Upper lobe of left lung (tissue), 6 donors: Measurements from ENCODE around the gene INHBE. TPM values are rescaled to one million over a fixed set of nuclear protein-coding genes. Genes with fewer than 3 reads are reported as not detected.
A peak's percentile ranks its signal among the peaks of the same experiment; 100 is the strongest.

Source experiments
- ATAC-seq, 2 donors: fragments of 200-7000 bp; cut with Tn5 transposase; one replicate each; pipeline ENCODE4 v1.9.1; 2022; ENCODE audit warnings: mild to moderate bottlenecking in 2 of 2, moderate library complexity in 2 of 2; ENCODE audit not compliant: low FRiP score in 2 of 2
- DNase-seq, 2 donors: peaks; one replicate each; pipeline ENCODE4 v3.0.0-alpha.2; 2019 to 2020
- H3K27ac ChIP-seq, 4 donors: fragments of 200-600 bp; sonication (generic); one replicate each; pipeline ENCODE4 v1.5.1; 2016 to 2019
- H3K27me3 ChIP-seq, 4 donors: fragments of 200-600 bp; sonication (generic); one replicate each; pipeline ENCODE4 v1.5.1; 2017 to 2019
- H3K36me3 ChIP-seq, 4 donors: fragments of 200-600 bp; sonication (generic); one replicate each; pipeline ENCODE4 v1.5.1; 2016 to 2019
- H3K4me1 ChIP-seq, 4 donors: fragments of 200-600 bp; sonication (generic); one replicate each; pipeline ENCODE4 v1.5.1; 2018 to 2019
- H3K4me3 ChIP-seq, 4 donors: fragments of 200-600 bp; sonication (generic); one replicate each; pipeline ENCODE4 v1.5.1; 2017 to 2019; ENCODE audit warnings: mild to moderate bottlenecking in 2 of 4, moderate library complexity in 1 of 4
- H3K9me3 ChIP-seq, 4 donors: fragments of 200-600 bp; sonication (generic); one replicate each; pipeline ENCODE4 v1.5.1; 2018 to 2019
- EP300 ChIP-seq, 4 donors: sonication (generic); formaldehyde crosslinking; IDR thresholded peaks; one replicate each; pipeline ENCODE4 v1.5.1; 2017; ENCODE audit warnings: antibody characterized with exemption in 4 of 4, control low read depth in 2 of 4
- POLR2A ChIP-seq, 4 donors: fragments of 450-650 bp; IDR thresholded peaks; one replicate each; pipeline ENCODE4 v1.5.1; 2016 to 2017; ENCODE audit warnings: antibody characterized with exemption in 4 of 4, mild to moderate bottlenecking in 2 of 4
- POLR2AphosphoS5 ChIP-seq, 2 donors: sonication (generic); formaldehyde crosslinking; IDR thresholded peaks; one replicate each; pipeline ENCODE4 v1.5.1; 2017; ENCODE audit warnings: antibody characterized with exemption in 2 of 2
- WGBS, 2 donors: methylation state at CpG; one replicate each; pipeline ENCODE4 v1.1.5; 2017 to 2018; 5-methylcytosine and 5-hydroxymethylcytosine counted together
- total RNA-seq, 6 donors: library from RNA; depleted of rRNA in 4 of 6; stranded (reverse); fragments of >200 nt in 4 of 6; gene quantifications; one replicate each; pipeline versions ENCODE4 v1.1.0 to v1.2.1, GENCODE V29; 2016 to 2021
- TF ChIP-seq, protein P1 (sequence below), 6 experiments: fragments of 450-650 bp in 4 of 6; fragments of 200-600 bp in 2 of 6; sonication (generic) in 2 of 6; IDR thresholded peaks; one replicate each; pipeline ENCODE4 v1.5.1; 2016 to 2019; ENCODE audit warnings: antibody characterized with exemption in 6 of 6
- donor health status: DM: no; HTN: no; CAD: no; lungs with moderate emphysema.
- donor health status: DM: no; HTN: yes; CAD: no; lungs with severe emphysema.

Gene INHBE
- total RNA-seq, 6 donors from 2014 or later = 0.11 TPM; not detected in 5

DNA sequence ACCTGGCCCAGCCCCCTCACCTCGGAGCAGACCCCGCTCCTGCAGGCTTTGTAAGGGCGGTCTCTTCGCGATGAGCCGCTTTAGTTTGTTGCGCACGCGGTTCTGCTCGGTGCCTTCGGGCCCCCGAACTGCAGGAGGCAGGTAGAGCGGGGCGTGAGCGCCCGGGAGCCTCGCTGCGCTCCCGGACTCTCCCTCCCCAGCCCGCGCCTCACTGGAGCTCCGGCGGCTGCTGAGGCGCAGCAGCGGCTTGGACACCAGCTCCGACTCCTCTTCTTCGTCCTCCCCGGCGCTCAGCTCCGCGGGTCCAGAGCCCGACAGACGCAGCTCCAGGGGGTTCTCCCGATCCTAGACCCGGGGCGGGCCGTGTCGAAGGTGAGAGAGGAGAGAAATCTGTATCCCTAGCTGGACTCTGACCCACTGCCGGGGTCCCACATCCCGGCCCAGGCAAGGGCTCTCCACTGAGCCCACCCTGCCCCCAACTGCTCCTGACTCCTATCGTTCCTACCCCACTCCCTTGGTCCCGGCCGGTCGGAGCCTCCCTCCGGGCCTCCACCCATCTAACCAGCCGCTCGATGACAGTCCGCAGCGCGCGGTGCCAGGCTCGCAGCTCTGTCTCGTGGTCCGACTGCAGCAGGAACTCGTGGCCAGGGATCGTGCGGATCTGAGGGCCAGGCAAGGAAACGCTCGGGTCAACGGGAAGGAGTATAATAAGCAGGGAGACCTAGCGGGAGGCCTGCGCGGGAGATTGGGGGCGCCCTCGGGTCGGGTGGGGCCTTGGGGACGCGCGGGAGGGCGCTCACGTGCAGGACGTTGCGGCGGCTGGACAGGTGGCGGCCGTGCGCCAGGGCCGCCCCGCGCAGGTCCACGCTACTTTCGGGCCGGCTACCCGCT lies 20.4 kb downstream of the INHBE start:
- TF ChIP-seq EP300 (IDR thresholded peaks at IDR 0.05) (no peak), POLR2A (IDR thresholded peaks at IDR 0.05) (no peak), POLR2AphosphoS5 (IDR thresholded peaks at IDR 0.05) (no peak)
- TF ChIP-seq, protein P1, sequence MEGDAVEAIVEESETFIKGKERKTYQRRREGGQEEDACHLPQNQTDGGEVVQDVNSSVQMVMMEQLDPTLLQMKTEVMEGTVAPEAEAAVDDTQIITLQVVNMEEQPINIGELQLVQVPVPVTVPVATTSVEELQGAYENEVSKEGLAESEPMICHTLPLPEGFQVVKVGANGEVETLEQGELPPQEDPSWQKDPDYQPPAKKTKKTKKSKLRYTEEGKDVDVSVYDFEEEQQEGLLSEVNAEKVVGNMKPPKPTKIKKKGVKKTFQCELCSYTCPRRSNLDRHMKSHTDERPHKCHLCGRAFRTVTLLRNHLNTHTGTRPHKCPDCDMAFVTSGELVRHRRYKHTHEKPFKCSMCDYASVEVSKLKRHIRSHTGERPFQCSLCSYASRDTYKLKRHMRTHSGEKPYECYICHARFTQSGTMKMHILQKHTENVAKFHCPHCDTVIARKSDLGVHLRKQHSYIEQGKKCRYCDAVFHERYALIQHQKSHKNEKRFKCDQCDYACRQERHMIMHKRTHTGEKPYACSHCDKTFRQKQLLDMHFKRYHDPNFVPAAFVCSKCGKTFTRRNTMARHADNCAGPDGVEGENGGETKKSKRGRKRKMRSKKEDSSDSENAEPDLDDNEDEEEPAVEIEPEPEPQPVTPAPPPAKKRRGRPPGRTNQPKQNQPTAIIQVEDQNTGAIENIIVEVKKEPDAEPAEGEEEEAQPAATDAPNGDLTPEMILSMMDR (IDR thresholded peaks at IDR 0.05) = no peak
- H3K27ac ChIP-seq = peak overlapping the region in 3 of 4 donors; percentile 75 to 90 (median 87)
- H3K36me3 ChIP-seq = peaks cover 0 to 3% (median 0%) of the 10 kb centered on the region in 4 donors
- 21 to 29% methylated on average over 40 to 77 of the region's 84 CpGs for WGBS, 2 donors
- H3K9me3 ChIP-seq = no peaks in the 10 kb centered on the region
- H3K27me3 ChIP-seq = peaks cover 0 to 24% (median 6%) of the 10 kb centered on the region in 4 donors
- peak in 1 of 2 donors; percentile 42 for ATAC-seq
- peak overlapping the region in 3 of 4 donors; percentile 40 to 54 (median 50) for H3K4me3 ChIP-seq
- DNase-seq = peak in 1 of 2 donors; percentile 89
- peaks cover 14 to 37% (median 25%) of the 10 kb centered on the region in 4 donors for H3K4me1 ChIP-seq

DNA sequence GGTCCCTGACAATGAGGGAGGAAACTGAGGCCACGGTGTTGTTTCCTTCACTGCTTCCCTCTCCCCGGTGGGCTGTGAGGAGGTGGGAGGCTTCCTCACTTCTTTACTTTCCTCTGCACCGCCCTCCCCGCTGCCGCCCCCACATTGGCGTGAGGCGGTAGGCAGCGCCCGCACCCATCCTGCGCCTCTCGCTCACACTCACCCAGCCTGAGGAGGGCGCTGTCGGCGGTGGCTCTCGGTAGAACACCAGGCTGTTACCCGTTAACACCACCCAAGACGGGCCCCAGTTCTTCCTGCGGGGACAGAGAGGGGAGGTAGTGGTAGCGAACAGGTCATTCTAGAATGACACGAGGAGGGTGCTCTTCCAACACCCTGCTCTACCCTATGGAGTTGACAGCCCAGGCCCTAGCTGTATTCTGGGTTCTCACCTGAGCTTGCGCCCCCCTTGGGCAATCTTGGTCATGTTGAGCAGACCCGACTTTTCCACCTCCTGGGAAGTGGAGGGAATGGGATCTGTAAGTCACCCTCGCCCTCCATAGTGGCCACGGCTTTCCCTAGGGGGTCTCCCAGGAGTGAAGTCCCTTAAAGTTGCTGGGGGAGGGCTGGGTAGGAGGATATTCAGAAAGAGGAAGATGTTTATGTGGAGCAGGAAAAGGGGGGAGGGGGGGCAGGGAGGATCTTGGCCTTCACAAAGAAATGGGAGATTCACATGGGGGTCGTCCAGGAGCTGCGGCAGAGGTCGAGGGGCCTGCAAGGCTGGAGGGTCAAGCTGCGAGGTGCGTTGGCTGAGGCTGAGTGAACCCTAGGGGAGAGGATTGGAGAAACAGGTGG lies 21.3 kb downstream of the INHBE start:
- DNase-seq (peak; percentile 65 to 86), ATAC-seq (peak; percentile 40 to 56)
- no peak for TF ChIP-seq POLR2A (IDR thresholded peaks at IDR 0.05)
- TF ChIP-seq, protein P1 (IDR thresholded peaks at IDR 0.05) = peak in 5 of 6 experiments; percentile 34 to 57 (median 48)
- peaks cover 16 to 37% (median 25%) of the 10 kb centered on the region in 4 donors for H3K4me1 ChIP-seq
- H3K4me3 ChIP-seq = peak overlapping the region in 3 of 4 donors; percentile 40 to 54 (median 50)
- H3K27me3 ChIP-seq = peaks cover 0 to 24% (median 6%) of the 10 kb centered on the region in 4 donors
- peak overlapping the region; percentile 75 to 90 (median 82) for H3K27ac ChIP-seq
- H3K9me3 ChIP-seq = no peaks in the 10 kb centered on the region
- WGBS, 2 donors = 12 to 13% methylated on average over 28 to 29 of the region's 29 CpGs
- H3K36me3 ChIP-seq = peaks cover 0 to 3% (median 0%) of the 10 kb centered on the region in 4 donors

DNA sequence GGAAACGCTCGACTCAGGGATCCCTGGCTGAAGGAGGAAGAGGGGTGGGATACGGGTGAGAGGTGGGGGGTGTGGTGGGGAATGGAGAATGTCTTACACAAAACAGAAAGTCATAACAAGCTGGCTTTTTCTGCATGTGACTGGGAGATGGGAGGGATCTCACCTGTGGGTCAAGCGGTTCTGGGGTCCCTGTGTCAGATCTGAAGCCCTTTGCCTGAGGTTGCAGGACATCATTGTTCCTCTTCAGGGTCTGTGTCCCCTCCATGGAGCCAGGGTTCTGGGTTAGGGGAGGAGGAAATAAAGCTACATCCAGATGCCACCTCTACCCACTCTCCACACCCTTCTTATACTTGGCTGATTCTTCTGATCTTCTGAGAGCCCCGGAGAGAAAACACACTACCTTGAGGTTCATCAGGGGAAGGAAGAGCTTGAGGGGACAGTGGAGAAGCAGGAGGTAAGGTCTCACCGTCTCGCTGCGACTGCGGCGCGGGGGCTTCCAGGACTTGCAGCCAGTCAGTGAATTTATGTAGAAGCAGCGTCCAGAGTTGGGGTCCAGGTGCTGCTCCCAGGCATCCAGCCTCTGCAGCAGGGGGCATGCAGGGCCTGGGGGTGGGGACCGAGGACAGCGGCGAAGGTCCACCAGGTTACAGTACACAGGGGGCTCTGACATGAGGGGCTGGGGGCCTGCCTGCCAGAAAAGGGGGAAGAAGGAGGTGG lies 22.0 kb downstream of the INHBE start:
- Histone ChIP-seq H3K36me3 (peaks cover 0 to 3% (median 0%) of the 10 kb centered on the region in 4 donors), H3K4me1 (peaks cover 16 to 37% (median 25%) of the 10 kb centered on the region in 4 donors), H3K4me3 (peak overlapping the region in 3 of 4 donors; percentile 40 to 54 (median 50)), H3K27ac (peak overlapping the region; percentile 75 to 90 (median 82)), H3K27me3 (peaks cover 0 to 24% (median 6%) of the 10 kb centered on the region in 4 donors), H3K9me3 (no peaks in the 10 kb centered on the region)
- ATAC-seq = no peak
- WGBS, 2 donors = 55 to 57% methylated on average over 15 of the region's 15 CpGs
- no peak for DNase-seq
- TF ChIP-seq POLR2A (IDR thresholded peaks at IDR 0.05) (no peak), EP300 (IDR thresholded peaks at IDR 0.05) (no peak)

DNA sequence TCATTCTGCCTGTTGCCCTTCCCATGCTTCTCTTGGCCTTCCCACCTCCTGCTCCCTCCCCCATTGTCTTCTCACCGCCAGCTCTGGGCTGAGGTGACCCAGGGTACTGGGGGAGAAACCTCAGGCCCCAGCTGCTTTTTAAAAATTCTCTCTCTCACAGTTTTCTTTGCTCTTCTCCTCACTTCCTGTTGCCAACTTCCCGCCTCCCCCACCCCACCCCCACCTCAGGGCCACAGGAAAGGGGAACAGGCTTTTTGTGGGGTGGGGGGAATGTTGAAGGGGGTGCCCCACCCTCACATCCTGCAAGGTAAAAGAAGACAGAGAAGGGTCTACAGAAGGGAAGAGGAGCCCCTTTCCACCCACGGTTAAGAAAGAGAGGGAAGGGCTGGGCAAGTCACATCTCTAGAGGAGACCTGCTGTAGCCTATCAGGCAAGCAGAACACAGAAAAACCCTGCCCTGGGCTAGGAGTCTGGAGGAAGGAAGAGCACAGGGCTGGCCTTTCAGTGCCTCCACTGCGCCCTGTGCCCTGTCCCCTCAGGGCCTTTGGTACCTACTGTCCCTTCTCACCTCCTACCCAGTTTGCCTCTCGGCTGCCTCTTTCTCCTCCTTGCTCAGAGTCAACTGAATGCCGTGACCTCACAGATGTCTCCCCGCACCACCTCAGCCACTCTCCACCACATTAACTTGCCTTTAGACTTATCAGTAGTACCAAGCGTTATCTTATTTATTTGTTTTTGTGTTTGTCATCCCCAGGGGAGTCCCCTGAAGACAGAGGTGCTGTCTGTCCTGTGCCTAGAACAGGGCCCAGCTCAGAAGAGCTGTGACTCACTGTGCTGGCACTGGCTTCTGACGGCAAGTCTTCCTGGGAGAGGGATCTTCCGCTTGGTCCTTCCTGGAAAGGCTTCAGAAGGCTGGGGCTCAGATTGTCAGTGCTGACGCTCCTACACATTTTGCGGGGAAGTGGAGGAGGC lies 22.9 kb downstream of the INHBE start:
- ATAC-seq (peak; percentile 28 to 52), DNase-seq (peak in 1 of 2 donors; percentile 63)
- Histone ChIP-seq H3K27me3 (peaks cover 0 to 24% (median 6%) of the 10 kb centered on the region in 4 donors), H3K27ac (peak overlapping the region; percentile 75 to 90 (median 82)), H3K36me3 (peaks cover 0 to 3% (median 0%) of the 10 kb centered on the region in 4 donors), H3K4me1 (peaks cover 16 to 37% (median 25%) of the 10 kb centered on the region in 4 donors), H3K9me3 (no peaks in the 10 kb centered on the region), H3K4me3 (peak overlapping the region in 3 of 4 donors; percentile 40 to 54 (median 50))
- TF ChIP-seq, protein P1 (IDR thresholded peaks at IDR 0.05) = no peak
- TF ChIP-seq POLR2AphosphoS5 (IDR thresholded peaks at IDR 0.05) = peak in 1 of 2 donors; percentile 20
- peak in 1 of 4 donors; percentile 67 for TF ChIP-seq POLR2A (IDR thresholded peaks at IDR 0.05)
- no peak for TF ChIP-seq EP300 (IDR thresholded peaks at IDR 0.05)
- WGBS, 2 donors = 58 to 59% methylated on average over 12 of the region's 12 CpGs
